GM21447 (cell line): Measurements from ENCODE around the gene SCPEP1.
A peak's percentile ranks its signal among the peaks of the same experiment; 100 is the strongest.

Source experiments
- ATAC-seq: cut with Tn5 transposase; IDR thresholded peaks from one replicate; pipeline ENCODE4 v1.9.1; 2021; ENCODE audit not compliant: unreplicated experiment

The SCPEP1 gene

DNA sequence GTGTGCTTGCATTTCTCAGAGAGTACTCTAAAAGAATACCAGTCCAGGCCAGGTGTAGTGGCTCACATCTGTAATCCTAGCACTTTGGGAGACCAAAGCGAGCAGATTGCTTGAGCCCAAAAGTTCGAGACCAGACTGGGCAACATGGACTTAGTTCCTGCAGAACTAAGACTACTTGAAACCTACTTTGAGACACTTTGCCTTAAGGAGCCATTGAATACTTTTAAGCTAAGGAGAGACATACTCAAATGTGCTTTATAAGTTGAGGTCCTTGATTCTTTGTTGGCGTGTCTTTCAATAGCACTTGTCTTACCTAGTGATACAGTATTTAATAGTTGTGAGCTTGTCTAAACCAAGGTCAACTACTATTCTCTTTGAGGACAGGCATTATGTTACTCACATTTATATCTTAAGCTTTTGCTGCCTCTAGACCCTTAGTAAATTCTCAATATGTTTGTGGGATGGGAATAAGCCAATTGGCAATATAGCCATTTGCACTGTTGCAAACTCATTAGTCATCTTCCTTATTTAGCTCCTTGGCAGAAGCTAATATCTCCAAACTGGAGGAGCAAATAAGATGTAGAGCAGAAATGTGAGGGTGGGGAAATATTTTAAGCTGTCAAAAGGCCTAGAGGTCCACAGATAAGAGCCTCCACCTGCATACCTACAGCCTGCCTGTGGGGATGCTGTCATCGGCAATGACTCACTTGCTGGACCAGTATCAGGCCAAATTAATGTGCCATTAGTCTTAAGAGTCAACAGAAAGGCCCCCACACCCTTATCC lies 16.3 kb downstream of the SCPEP1 start:
- no peak for ATAC-seq

DNA sequence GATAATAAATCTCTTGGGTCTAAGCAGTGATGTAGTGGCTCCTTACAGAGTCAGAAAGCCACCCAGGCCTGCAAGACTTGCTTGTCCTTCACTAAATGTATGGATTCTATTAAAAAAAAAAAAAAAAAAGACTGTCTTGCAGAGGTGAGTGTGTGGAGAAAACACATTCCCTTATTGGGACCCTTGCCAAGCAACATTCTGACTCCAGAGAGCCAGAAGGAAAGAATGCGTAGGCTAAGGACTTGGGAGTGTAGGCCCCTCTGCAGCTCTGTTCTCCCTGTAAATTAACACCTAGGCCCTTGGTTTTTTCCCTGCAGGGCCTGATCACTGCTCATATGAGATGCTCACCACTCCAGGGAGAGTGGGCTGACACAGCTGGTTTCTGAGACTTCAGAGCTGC lies 17.8 kb downstream of the SCPEP1 start:
- no peak for ATAC-seq

DNA sequence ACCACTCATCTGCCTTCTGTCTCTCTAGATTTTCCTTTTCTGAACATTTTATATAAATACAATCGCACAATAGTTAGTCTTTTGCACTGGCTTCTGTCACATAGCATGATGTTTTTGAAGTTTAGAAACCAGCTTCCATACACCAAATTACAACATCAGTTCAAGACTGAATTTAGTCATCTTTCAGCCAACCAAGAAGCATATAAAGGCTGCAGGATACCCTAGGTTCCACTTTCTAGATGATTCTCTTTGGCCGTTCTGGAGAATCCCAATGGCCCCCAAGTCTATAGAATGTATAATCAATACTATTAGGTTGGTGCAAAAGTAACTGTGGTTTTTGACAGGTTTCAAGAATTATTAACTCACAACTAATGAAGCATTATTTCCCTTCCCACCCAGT lies 19.4 kb downstream of the SCPEP1 start:
- no peak for ATAC-seq

DNA sequence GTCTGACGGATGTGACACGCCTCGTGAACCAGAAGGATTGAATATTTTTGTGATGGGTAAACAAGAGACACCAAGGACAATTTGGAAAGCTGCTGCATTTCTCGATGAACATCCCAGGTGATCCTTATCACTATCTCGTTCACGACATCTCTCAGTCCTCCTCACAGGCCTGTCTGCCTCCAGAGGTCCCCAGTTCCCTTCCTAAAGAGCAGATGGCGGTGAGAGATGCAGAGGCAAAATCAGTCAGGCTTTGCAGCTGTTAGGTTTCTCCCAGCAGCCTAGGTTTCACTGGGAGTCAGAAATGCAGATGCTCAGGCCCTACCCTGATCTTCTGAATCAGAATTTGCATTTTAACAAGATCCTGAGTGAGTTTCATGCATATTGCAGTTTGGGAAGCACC lies 23.6 kb downstream of the SCPEP1 start:
- no peak for ATAC-seq

DNA sequence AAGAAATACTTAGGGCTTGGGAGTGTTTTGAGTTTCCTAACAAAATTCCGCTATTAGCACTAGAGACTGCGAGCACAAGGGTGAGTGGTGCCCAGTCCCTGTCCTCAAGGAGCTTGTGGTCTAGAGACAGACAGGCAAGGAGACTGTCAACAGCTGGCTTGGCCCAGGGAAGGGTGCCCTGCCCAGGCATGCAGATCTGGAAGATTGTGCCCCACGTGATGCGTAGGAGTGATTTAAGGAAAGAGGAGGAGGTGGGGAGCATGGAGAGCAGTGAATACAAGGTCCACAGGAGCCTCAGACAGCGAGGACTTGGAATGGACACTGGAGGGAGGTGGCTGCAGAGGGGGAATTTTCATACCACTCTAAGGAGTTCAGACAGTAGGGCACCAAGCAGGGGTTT lies 25.0 kb downstream of the SCPEP1 start:
- no peak for ATAC-seq

DNA sequence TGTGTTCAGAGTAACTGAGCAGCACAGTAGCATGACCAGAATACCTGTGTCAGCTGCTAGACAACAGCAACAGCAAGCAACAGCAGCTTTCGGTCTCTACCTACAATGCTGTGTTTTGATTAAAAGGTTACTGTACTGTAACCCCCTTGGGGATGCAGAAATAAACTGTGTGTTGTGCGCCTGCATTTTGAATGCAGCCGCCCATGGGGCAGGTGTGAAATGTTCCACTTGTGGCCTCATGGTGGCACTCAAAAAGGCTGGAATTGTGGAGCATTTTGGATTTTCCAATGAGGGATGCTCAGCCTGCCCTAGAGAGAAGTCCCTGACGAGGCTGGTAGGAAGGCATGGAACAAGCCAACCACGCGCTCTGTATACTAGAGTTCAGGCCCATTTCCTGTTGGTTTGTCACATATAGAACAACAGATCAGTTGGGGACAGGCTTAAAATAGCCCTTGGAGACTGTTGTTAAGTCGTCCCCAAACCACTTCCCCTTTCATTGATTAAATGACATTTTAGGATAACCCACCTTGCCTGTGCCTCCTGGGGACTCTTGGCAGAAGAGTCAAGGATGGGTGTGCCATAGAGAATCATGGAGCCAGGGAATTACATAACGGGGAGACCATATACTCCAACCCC lies 27.1 kb downstream of the SCPEP1 start:
- ATAC-seq = peak; percentile 92

DNA sequence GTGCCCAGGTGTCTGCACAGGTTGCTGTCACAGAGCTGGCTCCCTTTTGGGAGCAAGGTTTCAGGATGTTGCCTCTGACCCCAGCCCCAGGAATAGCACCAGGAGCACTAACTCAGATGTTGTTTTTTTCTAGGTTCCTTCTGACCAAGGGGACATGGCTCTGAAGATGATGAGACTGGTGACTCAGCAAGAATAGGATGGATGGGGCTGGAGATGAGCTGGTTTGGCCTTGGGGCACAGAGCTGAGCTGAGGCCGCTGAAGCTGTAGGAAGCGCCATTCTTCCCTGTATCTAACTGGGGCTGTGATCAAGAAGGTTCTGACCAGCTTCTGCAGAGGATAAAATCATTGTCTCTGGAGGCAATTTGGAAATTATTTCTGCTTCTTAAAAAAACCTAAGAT lies 28.1 kb downstream of the SCPEP1 start:
- ATAC-seq = no peak

DNA sequence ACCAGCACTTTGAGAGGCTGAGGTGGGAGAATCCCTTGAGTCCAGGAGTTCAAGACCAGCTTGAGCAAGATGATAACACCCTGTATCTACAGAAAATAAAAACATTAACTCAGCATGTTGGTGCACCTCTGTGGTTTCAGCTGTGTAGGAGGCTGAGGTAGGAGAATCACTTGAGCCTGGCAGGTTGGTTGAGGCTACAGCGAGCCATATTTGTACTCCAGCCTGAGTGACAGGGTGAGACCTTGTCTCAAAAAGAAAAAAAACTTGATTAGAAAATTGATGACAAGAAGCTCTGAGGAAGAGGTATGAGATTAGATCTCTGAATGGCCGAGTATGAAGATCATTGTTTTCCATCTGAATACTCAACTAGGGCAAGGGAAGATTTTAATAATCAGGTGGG lies 31.0 kb downstream of the SCPEP1 start:
- no peak for ATAC-seq

DNA sequence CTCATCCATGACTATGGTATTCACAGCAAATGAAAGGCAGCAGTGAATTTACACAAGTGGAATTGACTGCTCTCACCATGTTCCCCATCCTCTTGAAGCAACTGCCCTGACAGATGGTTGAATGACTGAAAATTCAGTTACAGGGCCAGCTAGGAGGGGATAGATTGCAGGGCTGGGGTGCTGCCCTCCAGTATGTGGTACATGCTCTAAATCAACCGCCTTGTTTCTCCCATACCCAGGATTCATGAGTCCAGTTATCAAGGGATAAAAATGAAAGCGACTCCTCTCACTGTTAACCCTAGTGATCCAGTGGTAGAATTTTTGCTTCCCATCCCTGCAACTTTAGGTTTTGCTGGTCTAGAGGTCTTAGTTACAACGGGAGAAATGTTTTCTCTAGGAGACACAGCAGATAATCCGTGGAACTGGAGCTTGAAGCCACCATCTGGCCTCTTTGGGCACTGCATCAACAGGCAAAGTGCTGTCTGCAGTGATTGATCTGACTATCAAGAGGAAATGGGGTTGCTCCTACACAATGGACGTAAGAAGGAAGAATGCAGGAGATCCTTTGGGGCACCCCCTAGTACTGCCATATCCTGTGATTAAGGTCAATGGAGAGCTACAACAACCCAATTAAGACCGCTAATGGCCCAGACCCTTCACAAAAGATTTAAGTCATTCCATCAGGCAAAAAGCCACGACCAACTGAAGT lies 32.0 kb downstream of the SCPEP1 start:
- ATAC-seq = no peak

DNA sequence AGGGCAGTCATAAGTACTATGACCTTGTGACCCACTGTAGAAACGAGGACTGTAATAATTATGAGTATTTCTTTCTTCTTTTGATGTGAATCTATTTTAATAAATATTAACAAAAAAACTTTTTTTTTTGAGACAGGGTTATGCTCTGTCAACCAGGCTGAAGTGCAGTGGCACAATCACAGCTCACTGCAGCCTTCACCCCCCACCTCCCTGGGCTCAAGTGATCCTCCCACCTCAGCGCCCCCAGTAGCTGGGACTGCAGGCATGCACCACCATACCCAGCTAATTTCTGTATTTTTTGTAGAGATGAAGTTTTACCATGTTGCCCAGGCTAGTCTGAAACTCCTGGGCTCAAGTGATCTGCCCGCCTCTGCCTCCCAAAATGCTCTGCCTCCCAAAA lies 32.6 kb downstream of the SCPEP1 start:
- no peak for ATAC-seq

DNA sequence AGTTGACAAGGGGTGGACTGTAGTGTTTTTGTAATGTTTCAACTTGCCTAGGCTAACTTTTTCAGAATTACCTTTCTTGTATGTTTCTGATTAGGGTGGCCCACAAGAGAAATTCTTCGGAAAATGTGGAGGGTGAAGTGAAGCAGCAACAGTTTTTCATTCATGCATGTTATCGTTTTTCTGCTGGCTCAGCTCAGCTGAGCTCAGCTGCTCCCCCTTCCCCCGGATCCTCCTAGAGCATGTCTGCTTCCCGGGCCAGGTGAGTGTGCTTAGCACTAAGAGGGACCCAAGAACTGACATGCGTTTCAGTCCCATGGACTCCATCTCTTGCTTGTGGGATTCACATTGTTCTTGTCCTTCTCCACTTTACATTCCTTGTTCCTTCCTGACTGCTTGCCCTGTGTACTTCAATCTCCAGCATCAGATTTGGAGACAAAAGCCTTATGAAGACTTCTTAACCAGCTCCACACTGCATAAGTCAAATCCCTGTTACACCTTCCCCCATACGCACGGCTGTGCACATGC lies 33.6 kb downstream of the SCPEP1 start:
- ATAC-seq = no peak

DNA sequence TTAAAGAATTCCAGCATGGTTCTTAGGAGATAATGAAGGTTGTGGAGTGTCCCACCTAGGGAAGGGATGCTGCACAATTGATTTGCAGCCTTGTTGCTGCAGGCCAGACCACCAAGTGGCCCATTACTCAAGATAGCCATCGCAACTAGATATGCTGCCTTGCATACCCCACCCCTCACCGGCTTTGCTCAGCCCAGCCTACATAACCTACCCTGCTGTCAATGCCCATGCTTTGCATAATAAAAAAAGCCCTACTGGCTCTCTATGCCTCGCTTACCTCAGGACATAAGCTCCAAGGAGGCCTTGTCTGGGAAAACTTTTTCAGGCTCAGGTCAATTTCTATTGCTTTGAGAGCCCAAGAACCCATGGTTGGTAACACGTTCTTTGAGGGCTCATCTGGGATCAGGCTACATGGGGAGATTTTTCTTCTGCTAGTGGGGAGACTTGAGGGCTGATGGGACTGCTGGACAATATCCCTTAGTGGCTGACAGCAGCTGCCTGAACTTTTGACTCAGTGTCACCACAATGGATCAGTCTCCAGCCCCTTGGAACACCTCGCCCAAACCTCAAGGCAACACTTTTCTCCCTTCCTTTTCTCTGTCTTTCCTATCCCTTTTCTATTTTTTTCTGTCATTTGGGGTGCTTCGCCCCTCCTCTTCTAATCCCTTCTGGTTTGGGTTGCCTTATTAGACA lies 38.3 kb downstream of the SCPEP1 start:
- no peak for ATAC-seq

DNA sequence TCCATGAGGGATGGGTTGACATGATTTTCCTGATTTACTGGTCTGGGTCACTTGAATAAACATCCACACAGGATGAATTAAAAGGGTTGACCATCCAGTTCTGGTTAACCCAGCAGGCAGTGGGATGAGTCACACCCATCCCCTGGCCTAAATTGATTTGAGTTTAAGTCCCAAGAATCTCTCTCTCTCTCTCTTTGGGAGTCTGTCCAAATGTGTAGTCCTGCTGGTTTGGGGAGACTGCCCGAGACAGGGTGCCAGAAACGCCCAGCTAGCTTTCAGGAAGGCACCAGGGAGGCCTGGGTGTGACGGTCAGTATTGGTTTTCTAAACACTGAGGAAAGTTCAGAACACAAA lies 38.8 kb downstream of the SCPEP1 start:
- no peak for ATAC-seq

DNA sequence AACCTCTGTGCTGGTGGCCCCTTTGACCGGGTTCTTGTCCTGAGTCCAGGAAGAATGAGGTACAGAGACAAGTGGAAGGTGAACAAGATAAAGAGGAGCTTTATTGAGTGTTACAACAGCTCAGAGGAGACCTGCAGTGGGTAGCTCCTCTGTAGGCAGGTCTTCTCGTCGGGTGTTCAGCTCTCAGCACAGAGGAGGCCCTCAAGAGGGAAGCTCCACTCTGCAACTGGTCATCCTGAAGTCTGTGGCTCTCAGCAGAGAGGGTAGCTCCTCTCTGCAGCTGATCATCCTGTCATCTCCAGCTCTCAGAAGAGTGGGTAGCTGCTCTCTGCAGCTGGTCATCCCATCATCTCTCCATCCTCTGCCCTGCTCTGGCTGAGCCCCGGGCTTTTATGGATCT lies 39.7 kb downstream of the SCPEP1 start:
- no peak for ATAC-seq

DNA sequence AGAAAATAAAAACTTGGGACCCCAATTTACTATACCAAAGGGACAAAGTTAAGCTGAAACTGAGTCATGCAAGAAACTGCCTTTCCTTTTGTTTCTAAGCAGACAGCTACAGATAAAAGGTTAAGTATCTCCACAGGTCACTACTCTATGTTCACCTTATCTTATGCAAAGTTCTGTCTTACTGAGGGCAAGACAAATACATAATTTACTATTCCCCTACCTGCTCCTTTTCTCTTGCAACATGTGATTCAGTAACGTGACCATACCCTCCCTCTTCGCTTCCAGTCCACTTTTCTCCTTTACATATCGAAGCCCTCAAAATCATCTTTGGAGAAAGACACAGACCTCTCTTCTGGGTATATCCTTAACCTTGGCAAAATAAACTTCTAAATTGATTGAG lies 42.3 kb downstream of the SCPEP1 start:
- ATAC-seq = no peak

DNA sequence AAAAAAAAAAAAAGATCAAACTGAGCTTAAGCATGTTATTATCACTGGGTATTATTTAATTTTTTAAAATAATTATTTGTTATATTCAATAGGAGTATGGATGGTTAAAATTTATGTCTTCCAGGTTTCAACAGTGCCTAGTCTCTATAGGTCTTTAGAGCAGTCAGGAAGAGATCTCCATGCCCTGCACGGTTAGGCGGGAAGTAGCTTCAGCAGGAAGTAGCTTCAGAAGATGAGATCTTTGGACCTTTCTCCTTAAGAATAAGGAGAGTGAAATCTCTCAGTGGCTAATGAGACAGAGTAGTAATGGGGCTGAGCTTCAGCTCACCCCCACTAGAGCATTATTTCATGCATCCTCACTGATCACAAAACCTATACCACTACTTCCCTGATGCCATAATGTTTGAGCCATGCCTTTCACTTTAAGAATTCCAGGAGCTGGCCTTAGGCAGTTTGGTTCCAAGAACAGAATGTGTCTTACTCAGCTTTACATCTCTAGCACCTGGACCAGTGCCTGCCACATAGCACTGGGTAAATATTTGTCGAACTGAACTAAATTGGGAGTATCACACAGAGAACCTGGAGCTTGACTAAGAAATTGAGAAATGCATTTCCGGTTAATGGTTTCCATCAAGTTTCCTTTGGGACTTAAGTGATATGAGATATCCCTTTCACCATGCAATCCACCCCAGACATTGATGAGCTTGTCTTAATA lies 43.5 kb downstream of the SCPEP1 start:
- ATAC-seq = no peak

DNA sequence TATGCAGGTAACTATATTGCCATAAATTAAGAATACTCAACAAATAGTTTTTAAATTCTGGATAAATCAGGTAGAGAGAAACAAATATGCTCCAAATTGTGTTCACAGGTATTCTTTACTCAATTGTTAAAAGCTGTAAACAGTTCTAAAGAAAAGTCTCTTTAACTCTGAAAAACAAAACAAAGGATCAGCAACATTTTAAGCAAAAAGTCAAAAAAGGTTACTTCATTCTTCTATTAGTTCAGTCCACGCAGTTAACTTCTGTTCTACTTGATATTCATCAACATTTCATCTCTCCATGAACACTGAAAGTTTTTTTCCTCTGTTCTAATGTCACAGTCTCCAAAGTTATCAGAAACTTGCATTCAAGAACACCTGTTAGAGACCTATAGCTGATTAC lies 47.9 kb downstream of the SCPEP1 start:
- no peak for ATAC-seq

DNA sequence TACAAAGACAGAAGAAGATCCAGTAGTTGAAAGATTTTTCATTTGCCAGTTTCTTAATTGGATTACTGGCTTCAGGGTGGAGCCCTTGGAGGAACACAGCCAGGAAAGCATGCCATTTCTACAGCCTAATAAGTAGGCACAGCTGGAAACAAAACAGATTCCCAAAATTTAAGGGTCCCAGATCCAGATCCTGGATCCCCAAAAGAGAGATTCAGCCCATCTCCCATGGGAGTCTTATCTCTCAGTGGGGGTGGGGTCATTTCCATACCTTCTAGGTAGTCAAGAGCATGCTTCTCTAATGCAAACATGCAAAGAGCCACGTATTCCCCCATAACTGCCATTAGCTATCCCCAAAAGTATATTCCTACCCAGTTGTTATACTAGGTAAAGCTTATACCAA lies 49.9 kb downstream of the SCPEP1 start:
- ATAC-seq = no peak

DNA sequence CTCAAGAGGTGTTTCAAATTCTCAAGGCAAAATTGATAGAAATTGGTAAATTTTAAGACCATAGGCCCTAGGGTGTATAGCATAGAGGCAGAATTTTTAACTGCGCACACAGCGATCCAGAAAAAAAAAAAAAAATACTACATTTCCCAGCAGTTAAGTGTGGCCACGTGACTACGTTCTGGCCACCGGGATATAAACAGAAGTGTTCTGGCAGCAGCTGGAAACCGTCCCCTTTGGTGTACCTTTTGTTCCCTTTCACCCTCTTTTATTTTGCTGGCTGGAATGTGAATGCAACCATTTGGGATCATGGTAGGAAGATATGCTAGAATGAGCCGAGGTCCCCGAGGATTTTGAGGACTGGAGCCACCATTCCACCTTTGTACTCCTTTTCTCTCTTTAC lies 54.4 kb downstream of the SCPEP1 start:
- ATAC-seq = no peak

DNA sequence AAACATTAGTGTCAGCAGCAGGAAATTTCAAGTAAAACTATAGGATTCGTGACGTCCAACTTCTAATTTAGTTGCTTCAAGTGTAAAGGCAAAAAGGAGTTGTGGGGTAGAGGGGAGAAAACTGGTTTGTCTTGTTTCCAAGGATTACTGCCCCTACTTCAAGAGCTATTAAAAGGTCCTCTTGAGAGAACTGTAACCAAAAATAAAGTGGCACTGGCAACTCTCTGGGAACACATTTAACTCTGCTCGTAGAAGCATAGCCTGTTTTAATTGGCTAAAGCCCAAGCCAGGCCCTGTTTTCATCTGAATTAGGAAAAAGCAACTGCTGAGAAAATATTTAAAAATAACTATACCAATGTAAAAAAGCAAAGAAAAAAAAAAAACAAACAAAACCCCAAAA lies 55.4 kb downstream of the SCPEP1 start:
- ATAC-seq = no peak
